Panc1 (cell line): Measurements from ENCODE around the gene RAB8A. TPM values are rescaled to one million over a fixed set of nuclear protein-coding genes. Genes with fewer than 3 reads are reported as not detected.
A peak's percentile ranks its signal among the peaks of the same experiment; 100 is the strongest.

ENCODE experiments used
- ATAC-seq: fragments of 200-7000 bp; cut with Tn5 transposase; 2 replicates; pipeline ENCODE4 v1.9.1; 2020; ENCODE audit warnings: mild to moderate bottlenecking, moderate library complexity
- BruUV-seq: library from RNA; stranded (reverse); fragments of 400-500 nt; replicated peaks from 2 replicates; lab custom pipeline; 2021; lab: Mats Ljungman, UMichigan
- CTCF ChIA-PET: fragments of 300-600 bp; sonication (Branson Sonifier 250); formaldehyde crosslinking; loops from one replicate; lab custom pipeline; 2022; ENCODE audit warnings: antibody characterized with exemption; lab: Charles Lee
- POLR2A ChIA-PET: fragments of 300-600 bp; sonication (Branson Sonifier 250); formaldehyde crosslinking; loops from one replicate; lab custom pipeline; 2022; ENCODE audit warnings: antibody characterized with exemption; lab: Charles Lee
- DNase-seq: peaks from one replicate; pipeline ENCODE4 v3.0.0-alpha.2; 2010; ENCODE audit warnings: low read depth, low spot score
- H3K27ac ChIP-seq: 2 replicates; pipeline ENCODE4 v1.5.1; 2011; ENCODE audit warnings: mild to moderate bottlenecking, low read length, inconsistent platforms
- H3K27me3 ChIP-seq: fragments of 200-500 bp; sonication (Bioruptor generic); 2 replicates; pipeline ENCODE4 v1.6.0; 2014; ENCODE audit warnings: low read length, inconsistent platforms; ENCODE audit not compliant: control insufficient read depth, insufficient read depth
- H3K36me3 ChIP-seq: fragments of 200-500 bp; sonication (Bioruptor generic); 2 replicates; pipeline ENCODE4 v1.5.1; 2014; ENCODE audit warnings: inconsistent platforms, mild to moderate bottlenecking, low read length, moderate library complexity; ENCODE audit not compliant: control insufficient read depth, insufficient read depth
- H3K4me1 ChIP-seq: 2 replicates; pipeline ENCODE4 v1.5.1; 2011; ENCODE audit warnings: inconsistent platforms, mild to moderate bottlenecking, low read length, moderate library complexity; ENCODE audit not compliant: control insufficient read depth, insufficient read depth
- H3K4me3 ChIP-seq, 2 experiments: 2 replicates each; pipeline ENCODE4 v1.5.1; 2011 to 2012; ENCODE audit warnings: low read depth in 2 of 2, low read length in 2 of 2, mild to moderate bottlenecking in 2 of 2, inconsistent platforms in 1 of 2, moderate library complexity in 1 of 2
- H3K9me3 ChIP-seq: fragments of 200-500 bp; sonication (Bioruptor generic); 2 replicates; pipeline ENCODE4 v1.5.1; 2014; ENCODE audit warnings: low read depth, mild to moderate bottlenecking, inconsistent platforms, low read length, moderate library complexity; ENCODE audit not compliant: control insufficient read depth, insufficient read depth
- CTCF ChIP-seq: fragments of 450-650 bp; IDR thresholded peaks from 2 replicates; pipeline ENCODE4 v1.5.1; 2017; ENCODE audit warnings: mild to moderate bottlenecking
- POLR2AphosphoS5 ChIP-seq: IDR thresholded peaks from 2 replicates; pipeline ENCODE4 v1.6.1; 2012; ENCODE audit warnings: mild to moderate bottlenecking, low read depth, low read length, moderate library complexity
- REST ChIP-seq, 2 experiments: IDR thresholded peaks; 2 replicates each; pipeline ENCODE4 v1.6.1; 2011 to 2012; ENCODE audit warnings: low read depth in 2 of 2, control low read depth in 1 of 2, low read length in 1 of 2, mild to moderate bottlenecking in 1 of 2, moderate library complexity in 1 of 2; ENCODE audit not compliant: insufficient read depth in 1 of 2
- SIN3A ChIP-seq: IDR thresholded peaks from 2 replicates; pipeline ENCODE4 v1.6.1; 2012; ENCODE audit warnings: low read depth, mild to moderate bottlenecking, low read length, moderate library complexity, borderline replicate concordance; ENCODE audit not compliant: insufficient read depth
- TCF7L2 ChIP-seq: IDR thresholded peaks from 2 replicates; pipeline ENCODE4 v1.6.1; 2011; ENCODE audit warnings: mild to moderate bottlenecking, low read depth, low read length, inconsistent platforms
- in situ Hi-C: cut with HindIII; loops from 2 replicates; pipeline ENCODE4 v1.10.0; 2016; ENCODE audit warnings: low sequenced_read_pairs, low pct_unique_long_range_greater_than_20kb
- intact Hi-C: fragments of 100-400 bp; cut with micrococcal nuclease; formaldehyde crosslinking; loops from one replicate; pipeline ENCODE4 v1.10.0; 2022; ENCODE audit not compliant: unreplicated experiment
- total RNA-seq: library from RNA; stranded (reverse); gene quantifications from one replicate; pipeline ENCODE4 v1.2.1, GENCODE V29; 2021; ENCODE audit not compliant: unreplicated experiment

Gene RAB8A
- total RNA-seq, 1 experiment from 2014 or later = 75.8 TPM

DNA sequence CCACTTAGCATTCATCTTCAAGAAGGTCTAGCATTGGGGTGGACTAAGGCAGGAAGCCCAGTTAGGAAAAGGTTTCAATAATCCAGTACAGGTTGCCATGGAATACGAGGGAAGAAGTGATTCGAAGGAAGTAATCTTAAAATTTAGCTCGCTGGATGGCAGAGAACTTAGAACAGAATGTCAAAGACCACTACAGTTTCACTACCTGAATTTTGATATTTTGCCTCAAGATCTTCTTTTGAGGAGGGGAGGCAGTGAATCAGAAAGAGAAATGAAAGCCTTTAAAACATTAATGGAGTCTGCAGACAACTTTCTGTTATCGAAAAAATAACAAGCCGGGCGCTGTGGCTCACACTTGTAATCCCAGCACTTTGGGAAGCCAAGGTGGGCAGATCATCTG is 7.0 kb upstream of the RAB8A start:
- Histone ChIP-seq H3K4me3 (no peak overlapping the region), H3K4me1 (no peaks in the 10 kb centered on the region; the same call in 1 of the 2 replicates), H3K9me3 (no peaks in the 10 kb centered on the region), H3K27me3 (no peaks in the 10 kb centered on the region), H3K27ac (no peak overlapping the region), H3K36me3 (no peaks in the 10 kb centered on the region; the same call in 1 of the 2 replicates)
- ATAC-seq = no peak
- no TSS peak for BruUV-seq
- no peak for DNase-seq
- ChIA-PET CTCF (no interaction called here), POLR2A (no interaction called here)
- intact Hi-C loops = no loop called here
- TF ChIP-seq SIN3A (no peak), POLR2AphosphoS5 (no peak), REST (IDR thresholded peaks at IDR 0.05; ENCODE audit: insufficient read depth in 1 of 2, low read depth in 2 of 2, low read length in 1 of 2) (no peak), TCF7L2 (no peak), CTCF (no peak)
- in situ Hi-C loops = no loop called here

GRCh38 chr19:16106121-16106520 is 5.6 kb upstream of the RAB8A start:
- Histone ChIP-seq H3K36me3 (no peaks in the 10 kb centered on the region; the same call in 1 of the 2 replicates), H3K27ac (no peak overlapping the region), H3K27me3 (no peaks in the 10 kb centered on the region), H3K9me3 (no peaks in the 10 kb centered on the region), H3K4me1 (no peaks in the 10 kb centered on the region), H3K4me3 (no peak overlapping the region)
- POLR2A ChIA-PET = no interaction called here
- intact Hi-C loops = no loop called here
- ATAC-seq = peak; percentile 54
- no peak for TF ChIP-seq REST (IDR thresholded peaks at IDR 0.05; ENCODE audit: insufficient read depth in 1 of 2, low read depth in 2 of 2, low read length in 1 of 2)
- TF ChIP-seq CTCF = no peak
- no peak for TF ChIP-seq SIN3A
- no peak for TF ChIP-seq TCF7L2
- no peak for TF ChIP-seq POLR2AphosphoS5
- no TSS peak for BruUV-seq
- CTCF ChIA-PET = no interaction called here
- in situ Hi-C loops = no loop called here
- peak; percentile 36 for DNase-seq
